C1 segment of cervical spinal cord (tissue), 14 donors: ENCODE measurements around the gene ZSCAN5A.
"Not testable (repeated sequence)": the region's sequence is repeated elsewhere in the genome, so short reads cannot be mapped to it uniquely, and the experiment has no call there.

ENCODE experiments used
- DNase-seq, 14 donors: peaks; one replicate each; lab custom pipeline; 2025; lab: John Stamatoyannopoulos, UW

The ZSCAN5A gene

GRCh38 chr19:56314381-56315076 is at the start of gene ZSCAN5A:
Gene ZSCAN5A, minus strand, starts transcription at chr19:56314839. Its CDS starts 89,793 bp downstream, at chr19:56225046.
- DNase-seq, result peak; percentile 98 to 100 (median 100)

GRCh38 chr19:56360841-56361240 is 46.2 kb upstream of the ZSCAN5A start:
- DNase-seq, result no peak

- no peak for DNase-seq
These were observed 42.3 kb upstream of the ZSCAN5A start for GRCh38 chr19:56356944-56357343.

DNA sequence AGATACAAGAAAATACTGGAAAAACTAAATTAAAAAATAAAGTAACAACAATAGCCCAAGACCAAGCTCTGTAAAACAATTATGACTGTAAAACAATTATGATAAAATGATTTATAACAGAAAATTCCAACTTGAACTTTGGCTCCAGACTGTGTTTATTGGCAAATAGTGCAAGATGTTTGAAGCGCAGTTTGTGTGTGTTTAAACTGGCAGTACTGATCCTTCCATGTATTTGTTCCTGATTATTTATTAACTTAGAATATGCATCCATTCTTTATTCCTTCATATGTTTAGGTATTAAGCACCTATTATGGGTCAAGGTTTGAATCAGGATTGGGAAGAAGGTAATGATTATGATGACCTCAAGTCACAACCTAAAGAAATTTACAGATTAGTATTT is 40.9 kb upstream of the ZSCAN5A start:
- no peak for DNase-seq

DNA sequence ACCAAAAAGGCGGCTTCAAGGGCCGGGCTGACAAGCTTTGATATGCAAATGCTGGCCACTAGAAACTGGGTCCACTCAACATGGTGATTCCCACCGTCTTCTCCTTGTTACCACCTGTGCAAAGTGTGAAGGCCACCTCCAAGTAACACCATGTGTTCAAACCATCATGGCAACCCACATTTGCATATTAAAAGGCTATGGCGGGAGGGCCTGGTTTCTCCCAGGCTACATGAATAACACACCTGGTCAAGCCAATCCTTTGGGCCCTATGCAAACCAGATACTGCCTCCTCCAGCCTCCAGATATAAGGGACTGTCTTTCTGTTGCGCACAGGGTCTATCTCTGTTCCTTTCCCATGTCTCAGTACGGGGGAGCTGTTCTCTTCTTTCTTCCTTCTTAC is 36.6 kb upstream of the ZSCAN5A start:
- DNase-seq, result no peak

GRCh38 chr19:56350416-56351045 is 35.9 kb upstream of the ZSCAN5A start:
- no peak for DNase-seq

GRCh38 chr19:56348289-56348877 is 33.7 kb upstream of the ZSCAN5A start:
- no peak for DNase-seq

GRCh38 chr19:56347163-56347778 is 32.6 kb upstream of the ZSCAN5A start:
- DNase-seq, result no peak

- no peak for DNase-seq
These were observed 27.3 kb upstream of the ZSCAN5A start for GRCh38 chr19:56341948-56342347.

DNA sequence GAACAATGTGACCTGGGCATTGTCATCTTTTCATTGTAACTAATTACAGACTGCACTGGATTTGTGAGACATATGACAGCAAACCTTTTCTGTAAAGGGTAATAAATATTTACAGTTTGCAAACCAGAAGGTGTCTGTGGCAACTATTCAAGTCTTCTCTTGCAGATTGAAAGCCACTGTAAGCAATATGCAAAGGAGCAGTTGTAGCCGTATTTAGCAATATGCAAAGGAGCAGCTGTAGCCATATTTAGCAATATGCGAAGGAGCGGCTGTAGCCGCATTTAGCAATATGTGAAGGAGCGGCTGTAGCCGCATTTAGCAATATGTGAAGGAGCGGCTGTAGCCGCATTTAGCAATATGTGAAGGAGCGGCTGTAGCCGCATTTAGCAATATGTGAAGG is 24.4 kb upstream of the ZSCAN5A start:
- DNase-seq, result not testable (repeated sequence)

DNA sequence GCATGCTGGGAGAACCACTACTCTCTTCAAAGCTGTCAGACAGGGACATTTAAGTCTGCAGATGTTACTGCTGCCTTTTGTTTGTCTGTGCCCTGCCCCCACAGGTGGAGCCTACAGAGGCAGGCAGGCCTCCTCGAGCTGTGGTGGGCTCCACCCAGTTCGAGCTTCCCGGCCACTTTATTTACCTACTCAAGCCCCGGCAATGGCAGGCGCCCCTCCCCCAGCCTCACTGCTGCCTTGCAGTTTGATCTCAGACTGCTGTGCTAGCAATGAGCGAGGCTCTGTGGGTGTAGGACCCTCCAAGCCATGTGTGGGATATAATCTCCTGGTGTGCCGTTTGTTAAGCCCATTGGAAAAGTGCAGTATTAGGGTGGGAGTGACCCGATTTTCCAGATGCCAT is 22.4 kb upstream of the ZSCAN5A start:
- DNase-seq, result not testable (repeated sequence)

- not testable (repeated sequence) for DNase-seq
These were observed 20.7 kb upstream of the ZSCAN5A start for GRCh38 chr19:56335371-56335770.

DNA sequence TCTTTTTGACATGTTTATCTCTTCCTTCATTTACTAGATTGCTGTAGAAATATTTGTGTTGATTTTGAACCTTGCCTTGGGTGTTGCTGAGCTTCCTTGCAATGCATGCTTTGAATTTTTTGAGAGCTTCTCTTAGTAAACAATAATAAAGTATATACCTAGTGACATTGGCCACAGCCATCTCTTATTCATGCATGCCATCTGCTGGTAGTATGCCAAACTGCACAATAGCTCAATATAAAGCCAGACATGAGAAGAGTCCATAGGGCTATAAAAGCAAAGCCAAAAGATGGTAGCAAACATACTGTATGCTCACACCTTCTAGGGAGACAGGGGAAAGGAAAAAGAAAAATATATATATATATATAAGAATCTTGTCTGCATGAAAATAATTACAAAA is 18.9 kb upstream of the ZSCAN5A start:
- no peak for DNase-seq

DNA sequence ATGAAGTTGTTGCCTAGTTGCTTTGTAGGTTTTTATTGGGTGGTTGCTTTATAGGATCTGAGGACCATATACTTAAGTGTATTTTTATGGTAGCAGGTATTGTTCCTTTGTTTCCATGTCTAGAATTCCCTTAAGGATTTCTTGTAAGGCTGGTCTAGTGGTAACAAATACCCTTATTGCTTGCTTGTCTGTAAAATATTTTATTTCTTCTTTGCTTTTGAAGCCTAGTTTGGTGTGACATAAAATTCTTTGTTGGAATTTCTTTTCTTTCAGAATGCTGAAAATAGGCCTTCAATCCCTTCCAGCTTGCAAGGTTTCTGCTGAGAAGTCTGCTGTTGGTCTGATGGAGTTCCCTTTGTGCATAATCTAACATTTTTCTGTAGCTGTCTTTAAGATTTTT is 18.1 kb upstream of the ZSCAN5A start:
- no peak for DNase-seq

GRCh38 chr19:56324436-56324835 is 9.8 kb upstream of the ZSCAN5A start:
- no peak for DNase-seq

GRCh38 chr19:56321989-56322440 is 7.4 kb upstream of the ZSCAN5A start:
- DNase-seq, result no peak

- DNase-seq, result no peak
These were observed 6.8 kb upstream of the ZSCAN5A start for GRCh38 chr19:56321254-56321988.

DNA sequence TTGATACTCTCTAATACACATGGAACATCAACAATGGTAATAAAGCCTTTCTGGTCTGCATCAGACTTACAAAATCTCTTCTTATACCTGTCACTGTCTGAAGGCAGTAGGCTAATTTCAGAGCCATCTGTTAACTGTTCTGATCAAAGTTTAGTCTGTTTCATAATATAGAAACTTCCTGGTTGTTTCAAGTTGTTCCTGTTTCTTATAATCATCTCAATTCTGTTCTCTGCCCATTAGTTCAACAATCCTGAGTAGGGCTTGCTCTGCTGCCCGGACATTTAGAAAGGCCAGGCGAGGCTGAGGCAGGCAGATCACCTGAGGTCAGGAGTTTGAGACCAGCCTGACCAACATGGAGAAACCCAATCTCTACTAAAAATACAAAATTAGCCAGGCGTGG is 5.4 kb upstream of the ZSCAN5A start:
- no peak for DNase-seq

GRCh38 chr19:56317749-56318148 is 3.1 kb upstream of the ZSCAN5A start:
- DNase-seq, result no peak

DNA sequence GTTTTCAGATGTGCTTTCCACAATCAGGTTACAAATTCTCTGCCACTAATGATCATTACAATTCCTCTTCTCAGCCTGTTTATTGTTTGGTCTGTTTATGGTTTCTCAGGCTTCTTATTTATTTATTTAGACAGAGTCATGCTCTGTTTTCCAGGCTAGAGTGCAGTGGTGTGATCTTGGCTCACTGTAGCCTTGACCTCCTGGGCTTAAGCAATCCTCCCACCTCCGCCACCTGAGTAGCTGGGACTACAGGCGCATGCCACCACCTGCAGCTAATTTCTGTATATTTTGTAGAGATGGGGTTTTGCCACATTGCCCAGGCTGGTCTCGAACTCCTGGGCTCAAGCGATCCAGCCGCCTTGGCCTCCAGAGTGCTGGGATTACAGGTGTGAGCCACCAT is 2.1 kb upstream of the ZSCAN5A start:
- DNase-seq, result no peak

GRCh38 chr19:56315077-56315828 is 614 bp upstream of the ZSCAN5A start:
- DNase-seq, result peak; percentile 72 to 100 (median 96)
